Breast epithelium (tissue), 3 donors: Measurements from ENCODE around the gene OR12D1.

Experiments used
- CTCF ChIP-seq, 3 donors: fragments of 450-650 bp; IDR thresholded peaks; one replicate each; pipeline ENCODE4 v1.5.1; 2016 to 2017; ENCODE audit warnings: antibody characterized with exemption in 3 of 3, mild to moderate bottlenecking in 3 of 3, moderate library complexity in 3 of 3
- POLR2A ChIP-seq: fragments of 450-650 bp; IDR thresholded peaks from one replicate; pipeline ENCODE4 v1.6.1; 2016; ENCODE audit warnings: antibody characterized with exemption, mild to moderate bottlenecking, moderate library complexity
- POLR2AphosphoS5 ChIP-seq, 3 donors: sonication (generic); formaldehyde crosslinking; IDR thresholded peaks; one replicate each; pipeline ENCODE4 v1.6.1; 2017; ENCODE audit warnings: antibody characterized with exemption in 3 of 3

GRCh38 chr6:29399525-29399924 is 15.2 kb upstream of the OR12D1 start:
- TF ChIP-seq POLR2A (no peak), POLR2AphosphoS5 (IDR thresholded peaks at IDR 0.05) (no peak), CTCF (IDR thresholded peaks at IDR 0.05) (no peak)
